HepG2 (cell line): ENCODE measurements around the gene GOLPH3. TPM values are rescaled to one million over a fixed set of nuclear protein-coding genes. Genes with fewer than 3 reads are reported as not detected.

ENCODE experiments used
- ATAC-seq: fragments of 200-7000 bp; cut with Tn5 transposase; 3 replicates; pipeline ENCODE4 v1.9.1; 2020; ENCODE audit warnings: mild to moderate bottlenecking, moderate library complexity
- BruUV-seq: library from RNA; stranded (reverse); fragments of 400-500 nt; replicated peaks from 2 replicates; lab custom pipeline; 2021; lab: Mats Ljungman, UMichigan
- CTCF ChIA-PET: fragments of 300-600 bp; formaldehyde crosslinking; extraction: SDS; loops from one replicate; lab custom pipeline; 2021; ENCODE audit warnings: low total read pairs, inconsistent platforms, low intra/inter-chr PET ratio; lab: Yijun Ruan, JAX
- POLR2A ChIA-PET: fragments of 350-600 bp; sonication (Branson Sonifier 250); formaldehyde crosslinking; loops from one replicate; lab custom pipeline; 2020; ENCODE audit warnings: antibody characterized with exemption, inconsistent platforms; lab: Yijun Ruan, JAX
- DNase-seq: peaks from one replicate; pipeline ENCODE4 v3.0.0-alpha.2; 2015; ENCODE audit warnings: low spot score
- FAIRE-seq: peaks from 3 replicates; lab custom pipeline; 2011; peaks lifted over from hg19 to GRCh38; lab: Jason Lieb, UNC
- H2AFZ ChIP-seq: one replicate; pipeline ENCODE4 v1.6.1; 2011; ENCODE audit warnings: low read length, inconsistent platforms
- H3K27ac ChIP-seq: fragments of 300-600 bp; 3 replicates; pipeline ENCODE4 v1.8.0; 2011; ENCODE audit warnings: mixed run types, mild to moderate bottlenecking, mixed read lengths, low read length, inconsistent platforms; ENCODE audit not compliant: insufficient read depth; ENCODE audit errors: extremely low read length
- H3K27me3 ChIP-seq, 2 experiments: fragments of 200-600 bp in 1 of 2; 2 replicates in 1 of 2; 3 replicates in 1 of 2; pipeline versions ENCODE4 v1.6.0 to v1.8.0; 2011; ENCODE audit warnings: low read length in 2 of 2, mild to moderate bottlenecking in 2 of 2, moderate library complexity in 2 of 2, inconsistent platforms in 1 of 2; ENCODE audit not compliant: insufficient read depth in 2 of 2, control insufficient read depth in 1 of 2
- H3K36me3 ChIP-seq, 2 experiments: fragments of 200-600 bp in 1 of 2; replicated peaks in 1 of 2; 2 replicates in 1 of 2; 3 replicates in 1 of 2; pipeline versions ENCODE4 v1.5.1 to v1.8.0; 2011; ENCODE audit warnings: low read length in 2 of 2, inconsistent platforms in 1 of 2; ENCODE audit not compliant: insufficient read depth in 2 of 2, control insufficient read depth in 1 of 2
- H3K4me1 ChIP-seq: 2 replicates; pipeline ENCODE4 v1.5.1; 2012; ENCODE audit warnings: low read length, inconsistent platforms; ENCODE audit not compliant: insufficient read depth
- H3K4me2 ChIP-seq: 2 replicates; pipeline ENCODE4 v1.6.0; 2011; ENCODE audit warnings: low read depth, low read length, inconsistent platforms
- H3K4me3 ChIP-seq, 3 experiments: fragments of 200-600 bp in 1 of 3; sonication (generic), shearing (Covaris generic) in 1 of 3; replicated peaks in 1 of 3; 2 replicates each; pipeline ENCODE4 v1.5.1; 2011 to 2016; ENCODE audit warnings: low read length in 3 of 3, inconsistent platforms in 2 of 3, low read depth in 2 of 3, mild to moderate bottlenecking in 2 of 3, control low read depth in 1 of 3, mixed read lengths in 1 of 3; ENCODE audit not compliant: insufficient read depth in 1 of 3
- H3K79me2 ChIP-seq: one replicate; pipeline ENCODE4 v1.6.1; 2011; ENCODE audit warnings: low read length, inconsistent platforms; ENCODE audit not compliant: insufficient read depth
- H3K9ac ChIP-seq: 2 replicates; pipeline ENCODE4 v1.6.0; 2011; ENCODE audit warnings: mild to moderate bottlenecking, low read depth, low read length, inconsistent platforms; ENCODE audit not compliant: insufficient read depth
- H3K9me3 ChIP-seq: 2 replicates; pipeline ENCODE4 v1.5.1; 2012; ENCODE audit warnings: mild to moderate bottlenecking, low read length
- H4K20me1 ChIP-seq: 2 replicates; pipeline ENCODE4 v1.6.0; 2011; ENCODE audit warnings: inconsistent platforms, mild to moderate bottlenecking, low read length, moderate library complexity; ENCODE audit not compliant: insufficient read depth
- HHEX ChIP-seq: IDR thresholded peaks from 2 replicates; pipeline ENCODE4 v1.6.1; 2016; ENCODE audit warnings: control low read depth
- HOXA5 ChIP-seq: sonication (generic); formaldehyde crosslinking; IDR thresholded peaks from 2 replicates; pipeline ENCODE4 v1.4.0; 2020; ENCODE audit warnings: missing genetic modification reagents
- WGBS: methylation state at CpG from one replicate; pipeline ENCODE4 v1.1.6; 2017; ENCODE audit warnings: low lambda C conversion rate; 5-methylcytosine and 5-hydroxymethylcytosine counted together
- in situ Hi-C: cut with HindIII; loops from 2 replicates; pipeline ENCODE4 v1.10.0; 2017; ENCODE audit warnings: low pct_unique_long_range_greater_than_20kb; ENCODE audit not compliant: extremely low pct_ligation_motif_present
- intact Hi-C: fragments of 100-400 bp; cut with micrococcal nuclease; formaldehyde crosslinking; loops from one replicate; pipeline ENCODE4 v1.10.0; 2022; ENCODE audit not compliant: unreplicated experiment
- polyA plus RNA-seq, 8 experiments: library from polyadenylated mRNA; depleted of rRNA in 3 of 8; stranded (reverse) in 7 of 8; unstranded in 1 of 8; fragments of >200 nt; fragmentation: Illumina TruSeq in 4 of 8; extraction: Trizol in 4 of 8; gene quantifications; 2 replicates each; pipeline versions ENCODE4 v1.2.1 to v1.2.3, GENCODE V29; 2011 to 2016; ENCODE audit warnings: low read depth in 4 of 8, missing spikeins in 1 of 8, mixed read lengths in 1 of 8; ENCODE audit not compliant: insufficient read depth in 1 of 8
- total RNA-seq, 5 experiments: library from RNA; depleted of rRNA; stranded (reverse); fragments of >200 nt; fragmentation: Illumina TruSeq; extraction: Trizol; gene quantifications; 2 replicates each; pipeline ENCODE4 v1.2.3, GENCODE V29; 2016; ENCODE audit warnings: low read depth in 1 of 5
- TF ChIP-seq, protein P1 (sequence below): sonication (generic); formaldehyde crosslinking; IDR thresholded peaks from 2 replicates; pipeline ENCODE4 v1.8.1; 2023; ENCODE audit warnings: mild to moderate bottlenecking, missing genetic modification reagents
- TF ChIP-seq, protein P2 (sequence below): sonication (generic); formaldehyde crosslinking; IDR thresholded peaks from 2 replicates; pipeline ENCODE4 v1.5.0; 2020; ENCODE audit warnings: mild to moderate bottlenecking, missing genetic modification reagents, borderline replicate concordance

Gene GOLPH3
- total and polyA plus RNA-seq, 2 of the 13 experiments (the other 11 are each of a cell fraction or from before 2014, with no cell fraction given): 59.5 to 84.5 TPM

DNA sequence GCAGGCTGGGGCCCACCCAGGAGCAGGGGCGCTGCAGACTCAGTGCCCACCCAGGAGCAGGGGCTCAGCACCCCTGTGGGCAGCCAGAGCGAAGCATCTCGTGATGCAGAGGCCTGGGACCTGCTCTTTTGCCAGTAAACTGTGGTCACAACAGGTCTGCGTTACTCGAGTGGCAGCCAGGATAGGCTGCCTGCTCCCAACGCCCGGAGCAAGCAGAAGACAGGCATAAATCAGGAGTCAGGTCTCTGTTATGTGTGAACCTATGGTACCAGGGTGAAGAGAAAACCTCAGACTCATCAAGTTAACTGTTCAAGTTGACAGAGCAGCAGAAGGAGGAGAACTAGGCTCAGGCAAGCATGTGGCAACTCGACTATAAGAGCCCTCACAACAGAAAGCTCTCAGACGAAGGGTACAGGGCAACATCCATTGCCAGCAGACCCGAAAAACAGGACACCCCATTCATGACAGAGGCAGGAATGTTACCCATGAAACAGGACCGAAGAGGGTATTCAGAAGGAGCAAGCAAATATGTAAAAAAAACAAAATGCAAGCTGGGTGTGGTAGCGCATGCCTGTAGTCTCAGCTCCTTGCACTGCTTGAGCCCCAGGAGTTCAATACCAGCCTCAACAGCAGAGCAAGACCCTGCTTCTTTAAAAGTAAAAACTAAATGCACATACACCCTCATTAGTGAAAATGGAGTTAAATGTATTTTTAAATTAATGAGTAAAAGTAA, 71.7 kb downstream of the GOLPH3 start:
- Histone ChIP-seq H3K4me1 (no peaks in the 10 kb centered on the region), H3K27me3 (no peaks in the 10 kb centered on the region), H3K9ac (no peak overlapping the region), H3K4me2 (no peak overlapping the region), H2AFZ (no peak overlapping the region), H4K20me1 (no peaks in the 10 kb centered on the region), H3K79me2 (no peaks in the 10 kb centered on the region), H3K9me3 (no peaks in the 10 kb centered on the region), H3K4me3 (no peak overlapping the region), H3K27ac (no peak overlapping the region), H3K36me3 (peaks cover 17 to 74% of the 10 kb centered on the region in 2 experiments)
- in situ Hi-C loops: no loop called here
- intact Hi-C loops: no loop called here
- ChIA-PET CTCF (no interaction called here), POLR2A (no interaction called here)
- BruUV-seq: no TSS peak
- ATAC-seq: no peak
- WGBS: 98% methylated on average over 11 of the region's 12 CpGs
- FAIRE-seq: no peak
- no peak for DNase-seq
- TF ChIP-seq, protein P1, sequence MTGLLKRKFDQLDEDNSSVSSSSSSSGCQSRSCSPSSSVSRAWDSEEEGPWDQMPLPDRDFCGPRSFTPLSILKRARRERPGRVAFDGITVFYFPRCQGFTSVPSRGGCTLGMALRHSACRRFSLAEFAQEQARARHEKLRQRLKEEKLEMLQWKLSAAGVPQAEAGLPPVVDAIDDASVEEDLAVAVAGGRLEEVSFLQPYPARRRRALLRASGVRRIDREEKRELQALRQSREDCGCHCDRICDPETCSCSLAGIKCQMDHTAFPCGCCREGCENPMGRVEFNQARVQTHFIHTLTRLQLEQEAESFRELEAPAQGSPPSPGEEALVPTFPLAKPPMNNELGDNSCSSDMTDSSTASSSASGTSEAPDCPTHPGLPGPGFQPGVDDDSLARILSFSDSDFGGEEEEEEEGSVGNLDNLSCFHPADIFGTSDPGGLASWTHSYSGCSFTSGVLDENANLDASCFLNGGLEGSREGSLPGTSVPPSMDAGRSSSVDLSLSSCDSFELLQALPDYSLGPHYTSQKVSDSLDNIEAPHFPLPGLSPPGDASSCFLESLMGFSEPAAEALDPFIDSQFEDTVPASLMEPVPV (CRISPR knock-in tag): no peak

DNA sequence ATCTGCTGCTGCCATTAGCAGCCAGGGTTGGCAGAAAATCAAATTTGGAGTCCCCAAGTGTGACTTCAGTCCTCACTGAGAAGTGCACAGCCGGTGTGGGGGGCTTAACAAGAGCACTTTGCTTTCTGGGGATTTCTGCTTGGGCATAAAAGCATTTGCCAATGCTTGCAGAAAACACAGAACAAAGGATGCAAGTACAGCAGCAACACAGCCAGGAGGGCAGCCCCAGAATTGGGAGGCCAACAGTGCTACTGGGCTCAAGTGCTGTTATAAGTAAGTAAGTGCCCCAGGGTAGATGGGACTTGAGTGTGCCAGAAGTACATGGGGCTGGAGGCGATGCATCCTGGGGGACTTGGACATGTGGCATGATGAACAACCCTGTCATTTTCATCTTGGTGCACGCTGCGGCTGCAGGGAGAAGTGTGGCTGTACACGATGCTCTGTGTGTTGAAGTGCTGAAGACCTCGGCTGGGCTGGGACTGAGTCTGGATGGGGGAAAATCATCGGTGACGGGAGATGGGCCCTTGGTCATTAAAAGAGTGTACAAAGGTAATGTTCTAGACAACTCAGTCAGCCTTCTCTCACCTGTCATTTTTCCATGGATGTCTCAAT, 73.3 kb downstream of the GOLPH3 start:
- Histone ChIP-seq H3K9me3 (no peaks in the 10 kb centered on the region), H4K20me1 (no peaks in the 10 kb centered on the region), H3K4me3 (no peak overlapping the region), H3K4me1 (no peaks in the 10 kb centered on the region), H3K79me2 (no peaks in the 10 kb centered on the region), H3K27me3 (no peaks in the 10 kb centered on the region), H3K9ac (no peak overlapping the region), H3K4me2 (no peak overlapping the region), H3K36me3 (peaks cover 14 to 61% of the 10 kb centered on the region in 2 experiments; a peak in 4 of 5 replicates), H2AFZ (no peak overlapping the region), H3K27ac (no peak overlapping the region)
- ChIA-PET CTCF (no interaction called here), POLR2A (no interaction called here)
- ATAC-seq (no peak), DNase-seq (no peak), FAIRE-seq (no peak)
- in situ Hi-C loops: no loop called here
- intact Hi-C loops: no loop called here
- over 99% methylated on average over 8 of the region's 8 CpGs for WGBS
- BruUV-seq: no TSS peak
- TF ChIP-seq, protein P2, sequence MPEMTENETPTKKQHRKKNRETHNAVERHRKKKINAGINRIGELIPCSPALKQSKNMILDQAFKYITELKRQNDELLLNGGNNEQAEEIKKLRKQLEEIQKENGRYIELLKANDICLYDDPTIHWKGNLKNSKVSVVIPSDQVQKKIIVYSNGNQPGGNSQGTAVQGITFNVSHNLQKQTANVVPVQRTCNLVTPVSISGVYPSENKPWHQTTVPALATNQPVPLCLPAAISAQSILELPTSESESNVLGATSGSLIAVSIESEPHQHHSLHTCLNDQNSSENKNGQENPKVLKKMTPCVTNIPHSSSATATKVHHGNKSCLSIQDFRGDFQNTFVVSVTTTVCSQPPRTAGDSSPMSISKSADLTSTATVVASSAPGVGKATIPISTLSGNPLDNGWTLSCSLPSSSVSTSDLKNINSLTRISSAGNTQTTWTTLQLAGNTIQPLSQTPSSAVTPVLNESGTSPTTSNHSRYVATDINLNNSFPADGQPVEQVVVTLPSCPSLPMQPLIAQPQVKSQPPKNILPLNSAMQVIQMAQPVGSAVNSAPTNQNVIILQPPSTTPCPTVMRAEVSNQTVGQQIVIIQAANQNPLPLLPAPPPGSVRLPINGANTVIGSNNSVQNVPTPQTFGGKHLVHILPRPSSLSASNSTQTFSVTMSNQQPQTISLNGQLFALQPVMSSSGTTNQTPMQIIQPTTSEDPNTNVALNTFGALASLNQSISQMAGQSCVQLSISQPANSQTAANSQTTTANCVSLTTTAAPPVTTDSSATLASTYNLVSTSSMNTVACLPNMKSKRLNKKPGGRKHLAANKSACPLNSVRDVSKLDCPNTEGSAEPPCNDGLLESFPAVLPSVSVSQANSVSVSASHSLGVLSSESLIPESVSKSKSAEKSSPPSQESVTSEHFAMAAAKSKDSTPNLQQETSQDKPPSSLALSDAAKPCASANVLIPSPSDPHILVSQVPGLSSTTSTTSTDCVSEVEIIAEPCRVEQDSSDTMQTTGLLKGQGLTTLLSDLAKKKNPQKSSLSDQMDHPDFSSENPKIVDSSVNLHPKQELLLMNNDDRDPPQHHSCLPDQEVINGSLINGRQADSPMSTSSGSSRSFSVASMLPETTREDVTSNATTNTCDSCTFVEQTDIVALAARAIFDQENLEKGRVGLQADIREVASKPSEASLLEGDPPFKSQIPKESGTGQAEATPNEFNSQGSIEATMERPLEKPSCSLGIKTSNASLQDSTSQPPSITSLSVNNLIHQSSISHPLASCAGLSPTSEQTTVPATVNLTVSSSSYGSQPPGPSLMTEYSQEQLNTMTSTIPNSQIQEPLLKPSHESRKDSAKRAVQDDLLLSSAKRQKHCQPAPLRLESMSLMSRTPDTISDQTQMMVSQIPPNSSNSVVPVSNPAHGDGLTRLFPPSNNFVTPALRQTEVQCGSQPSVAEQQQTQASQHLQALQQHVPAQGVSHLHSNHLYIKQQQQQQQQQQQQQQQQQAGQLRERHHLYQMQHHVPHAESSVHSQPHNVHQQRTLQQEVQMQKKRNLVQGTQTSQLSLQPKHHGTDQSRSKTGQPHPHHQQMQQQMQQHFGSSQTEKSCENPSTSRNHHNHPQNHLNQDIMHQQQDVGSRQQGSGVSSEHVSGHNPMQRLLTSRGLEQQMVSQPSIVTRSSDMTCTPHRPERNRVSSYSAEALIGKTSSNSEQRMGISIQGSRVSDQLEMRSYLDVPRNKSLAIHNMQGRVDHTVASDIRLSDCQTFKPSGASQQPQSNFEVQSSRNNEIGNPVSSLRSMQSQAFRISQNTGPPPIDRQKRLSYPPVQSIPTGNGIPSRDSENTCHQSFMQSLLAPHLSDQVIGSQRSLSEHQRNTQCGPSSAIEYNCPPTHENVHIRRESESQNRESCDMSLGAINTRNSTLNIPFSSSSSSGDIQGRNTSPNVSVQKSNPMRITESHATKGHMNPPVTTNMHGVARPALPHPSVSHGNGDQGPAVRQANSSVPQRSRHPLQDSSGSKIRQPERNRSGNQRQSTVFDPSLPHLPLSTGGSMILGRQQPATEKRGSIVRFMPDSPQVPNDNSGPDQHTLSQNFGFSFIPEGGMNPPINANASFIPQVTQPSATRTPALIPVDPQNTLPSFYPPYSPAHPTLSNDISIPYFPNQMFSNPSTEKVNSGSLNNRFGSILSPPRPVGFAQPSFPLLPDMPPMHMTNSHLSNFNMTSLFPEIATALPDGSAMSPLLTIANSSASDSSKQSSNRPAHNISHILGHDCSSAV (CRISPR knock-in tag): no peak
- TF ChIP-seq HHEX (CRISPR knock-in tag): no peak
- no peak for TF ChIP-seq HOXA5
